Prostate gland (tissue), 2 donors: Measurements from ENCODE around the gene TEDC2.
A peak's percentile ranks its signal among the peaks of the same experiment; 100 is the strongest.

Experiments used
- CTCF ChIP-seq, 4 experiments: fragments of 200-600 bp in 2 of 4; fragments of 450-650 bp in 2 of 4; sonication (generic) in 2 of 4; IDR thresholded peaks; 1 replicate in 3 of 4; 2 replicates in 1 of 4; pipeline ENCODE4 v1.5.1; 2016 to 2019; ENCODE audit warnings: antibody characterized with exemption in 4 of 4, mild to moderate bottlenecking in 2 of 4, moderate library complexity in 2 of 4
- POLR2A ChIP-seq: fragments of 450-650 bp; IDR thresholded peaks from one replicate; pipeline ENCODE4 v1.6.1; 2016; ENCODE audit warnings: antibody characterized with exemption, mild to moderate bottlenecking
- POLR2AphosphoS5 ChIP-seq: sonication (generic); formaldehyde crosslinking; IDR thresholded peaks from one replicate; pipeline ENCODE4 v1.6.1; 2017; ENCODE audit warnings: antibody characterized with exemption

- TF ChIP-seq CTCF (IDR thresholded peaks at IDR 0.05) (no peak), POLR2A (no peak), POLR2AphosphoS5 (peak; percentile 21)
These were observed 16.4 kb upstream of the TEDC2 start for GRCh38 chr16:2443555-2443954.
